Measurements from ENCODE around the gene CAMTA1.

Gene CAMTA1

DNA sequence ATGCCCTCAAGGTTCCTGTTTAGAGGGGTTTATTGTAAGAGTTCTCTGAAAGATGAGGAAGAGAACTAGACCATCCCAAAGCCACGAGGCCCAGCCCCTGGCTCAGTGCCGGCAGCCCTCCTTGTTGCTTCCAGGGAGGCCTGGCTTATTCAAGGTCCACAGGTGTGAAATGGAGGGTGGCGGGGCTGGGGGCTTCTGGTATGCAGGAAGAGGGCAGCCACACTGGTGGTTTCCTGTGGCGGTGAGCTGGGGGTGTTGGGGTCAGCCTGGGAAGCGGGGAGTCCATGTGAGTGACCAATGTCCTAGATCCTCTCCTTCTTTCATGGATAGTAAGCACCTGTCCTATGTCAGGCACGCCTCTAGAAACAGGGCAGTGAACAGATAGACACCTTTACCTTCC is 138.2 kb downstream of the CAMTA1 start:
- no peak overlapping the region for H3K4me3 ChIP-seq (ENCODE audit: low read depth, low read length)
- TF ChIP-seq CTCF (IDR thresholded peaks at IDR 0.05; ENCODE audit: low read depth, low read length, missing control alignments), result no peak
- no peak for DNase-seq (ENCODE audit: low read depth)

- no peak for DNase-seq (ENCODE audit: low read depth)
- no peak for TF ChIP-seq CTCF (IDR thresholded peaks at IDR 0.05; ENCODE audit: low read depth, low read length, missing control alignments)
- H3K4me3 ChIP-seq (ENCODE audit: low read depth, low read length), result no peak overlapping the region
Measured at GRCh38 chr1:6923955-6924881, 139.0 kb downstream of the CAMTA1 start.

DNA sequence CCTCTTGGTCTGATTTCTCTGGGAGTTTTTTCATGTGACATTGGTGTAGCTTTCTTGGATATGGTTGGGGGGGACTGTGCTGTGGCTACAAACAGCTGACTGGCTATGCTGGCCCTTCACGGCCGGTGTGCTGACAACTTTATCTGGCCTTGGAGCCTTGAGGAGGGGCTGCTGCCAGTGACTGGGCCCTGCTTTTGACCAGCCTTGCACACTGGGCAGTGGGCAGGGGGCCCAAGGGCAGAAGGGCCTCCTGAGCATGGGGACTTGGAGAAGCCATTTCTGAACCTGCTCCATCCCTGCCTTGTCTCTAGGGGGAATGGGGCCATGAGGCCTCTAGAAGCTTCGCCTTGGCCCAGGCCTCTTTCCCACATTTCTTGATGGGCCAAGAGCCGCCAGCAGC is 139.6 kb downstream of the CAMTA1 start:
- no peak for TF ChIP-seq CTCF (IDR thresholded peaks at IDR 0.05; ENCODE audit: low read depth, low read length, missing control alignments)
- no peak overlapping the region for H3K4me3 ChIP-seq (ENCODE audit: low read depth, low read length)
- DNase-seq (ENCODE audit: low read depth), result no peak

GRCh38 chr1:6927626-6928025 is 142.4 kb downstream of the CAMTA1 start:
- no peak for DNase-seq (ENCODE audit: low read depth)
- no peak for TF ChIP-seq CTCF (IDR thresholded peaks at IDR 0.05; ENCODE audit: low read depth, low read length, missing control alignments)
- H3K4me3 ChIP-seq (ENCODE audit: low read depth, low read length), result no peak overlapping the region

DNA sequence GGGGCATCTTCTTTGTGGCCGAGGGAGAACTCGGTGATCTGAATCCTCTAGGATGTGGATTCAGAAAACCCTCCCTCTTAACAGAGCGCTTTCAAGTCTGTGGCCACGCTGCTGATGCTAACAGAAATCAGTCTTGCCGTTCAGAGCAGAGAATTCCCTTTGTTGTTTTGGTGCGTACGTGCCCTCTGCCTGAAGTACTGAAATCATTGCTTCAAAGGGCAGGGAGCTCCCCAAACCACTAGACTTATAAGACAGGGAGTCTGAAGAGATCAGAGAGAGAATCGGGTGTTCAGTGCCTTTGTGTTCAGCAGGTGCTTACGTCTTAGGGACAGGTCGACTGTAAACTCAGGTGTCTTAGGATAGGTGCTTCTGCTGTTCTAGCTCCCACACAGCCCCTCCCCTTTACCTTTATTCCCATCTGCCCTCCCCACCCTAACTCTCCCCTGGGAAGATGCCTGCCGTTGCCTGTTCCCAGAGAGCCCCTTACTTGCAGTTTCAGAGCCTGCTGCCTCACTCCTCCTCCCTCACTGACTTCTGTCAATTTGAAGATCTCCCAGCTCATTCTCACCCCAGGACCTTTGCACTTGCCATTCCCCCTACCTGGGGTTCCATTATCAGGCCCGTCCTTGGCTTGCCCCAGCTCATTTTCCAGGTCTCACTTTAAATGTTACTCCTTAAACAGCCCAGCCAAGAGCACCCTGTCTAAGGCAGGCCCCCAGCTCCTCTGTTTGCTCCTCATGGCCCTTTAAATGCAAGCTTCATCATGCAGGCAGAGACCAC is 143.0 kb downstream of the CAMTA1 start:
- TF ChIP-seq CTCF (IDR thresholded peaks at IDR 0.05; ENCODE audit: low read depth, low read length, missing control alignments), result no peak
- DNase-seq (ENCODE audit: low read depth), result no peak
- no peak overlapping the region for H3K4me3 ChIP-seq (ENCODE audit: low read depth, low read length)

DNA sequence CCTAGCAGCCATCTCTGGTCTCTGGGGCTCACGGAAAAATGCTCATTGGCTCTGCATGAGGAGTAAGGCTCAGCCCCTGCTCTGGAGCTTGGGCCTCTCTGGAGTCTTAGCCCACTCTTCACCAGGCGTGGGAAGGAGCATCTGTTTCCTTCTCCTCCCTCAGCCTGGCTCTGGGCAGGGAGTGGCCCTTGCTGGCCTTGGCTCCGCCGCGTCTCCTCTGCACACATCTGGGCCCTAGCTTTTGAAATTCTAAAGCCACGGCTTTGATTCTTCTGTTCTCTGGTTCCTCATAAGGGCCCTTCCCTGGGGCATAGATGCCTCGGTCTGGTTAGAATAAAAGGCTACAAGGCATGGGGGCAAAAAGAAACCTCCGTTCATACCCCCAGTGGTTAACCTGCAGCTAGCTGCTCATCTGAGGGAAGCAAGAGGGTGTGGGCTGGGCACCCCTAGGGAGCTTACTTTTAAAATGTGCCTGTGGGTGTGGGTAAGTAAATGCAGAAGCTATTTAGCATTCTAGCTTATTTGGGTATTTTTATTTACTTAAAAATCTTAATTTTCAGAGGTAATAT is 145.6 kb downstream of the CAMTA1 start:
- no peak for DNase-seq (ENCODE audit: low read depth)
- TF ChIP-seq CTCF (IDR thresholded peaks at IDR 0.05; ENCODE audit: low read depth, low read length, missing control alignments), result no peak
- H3K4me3 ChIP-seq (ENCODE audit: low read depth, low read length), result no peak overlapping the region

Measured in GM12864 (cell line).